GM18499 (cell line): ENCODE data around the gene VIPR2.
"Not testable (repeated sequence)": the region's sequence is repeated elsewhere in the genome, so short reads cannot be mapped to it uniquely, and the experiment has no call there.

Experiments
- ATAC-seq: cut with Tn5 transposase; IDR thresholded peaks from one replicate; pipeline ENCODE4 v1.9.1; 2021; ENCODE audit warnings: moderate number of reproducible peaks; ENCODE audit not compliant: insufficient read depth, unreplicated experiment

Gene VIPR2

DNA sequence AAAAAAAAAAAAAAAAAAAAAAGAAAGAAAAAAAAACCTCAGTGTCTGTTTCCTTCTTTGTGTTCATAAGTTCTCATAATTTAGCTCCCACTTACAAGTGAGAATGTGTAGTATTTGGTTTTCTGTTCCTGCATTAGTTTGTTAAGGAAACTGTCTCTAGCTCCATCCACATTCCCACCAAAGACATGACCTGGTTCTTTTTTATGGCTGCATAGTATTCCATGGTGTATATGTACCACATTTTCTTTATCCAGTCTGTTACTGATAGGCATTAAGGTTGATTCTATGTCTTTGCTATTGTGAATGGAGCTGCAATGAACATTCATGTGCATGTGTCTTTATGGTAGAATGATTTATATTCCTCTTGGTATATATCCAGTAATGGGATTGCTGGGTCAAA, 21.4 kb downstream of the VIPR2 start:
- ATAC-seq: not testable (repeated sequence)

DNA sequence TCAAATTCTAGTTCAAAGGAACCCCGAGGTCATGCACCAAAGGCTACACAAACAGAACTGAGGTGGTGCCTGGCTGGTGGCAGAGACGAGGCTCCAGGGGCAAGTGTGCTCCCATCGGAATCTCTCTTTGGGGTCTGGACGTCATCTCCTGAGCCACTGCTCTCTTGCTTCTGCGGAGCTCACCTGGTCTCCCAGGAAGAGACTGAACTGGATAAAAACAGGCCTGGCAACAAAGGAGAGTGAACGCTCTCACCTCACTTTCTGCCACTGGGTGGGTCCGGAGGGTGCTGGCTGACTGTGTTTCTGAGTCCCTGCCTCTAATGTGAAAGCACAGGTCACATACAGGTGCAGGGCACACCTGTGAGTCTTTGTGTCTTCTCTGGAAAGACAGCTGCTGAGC, 22.4 kb downstream of the VIPR2 start:
- ATAC-seq: no peak

DNA sequence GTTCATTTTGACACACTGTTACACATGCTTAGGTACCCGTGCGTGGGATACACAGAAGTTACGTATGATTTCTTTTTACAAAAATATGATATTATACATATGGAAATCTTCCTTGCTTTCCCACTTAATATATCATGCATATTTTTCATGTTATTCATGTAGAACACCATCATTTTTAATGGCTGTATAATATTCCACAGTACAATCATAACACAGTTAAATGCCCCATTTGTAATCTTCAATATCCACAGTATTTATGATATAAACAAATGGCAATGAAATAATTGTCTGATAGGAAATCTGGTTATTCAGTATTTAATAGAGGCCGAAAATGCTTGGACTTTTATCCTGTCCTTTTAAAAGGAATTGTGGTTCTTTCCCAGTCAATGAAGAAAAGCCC, 23.2 kb downstream of the VIPR2 start:
- no peak for ATAC-seq

DNA sequence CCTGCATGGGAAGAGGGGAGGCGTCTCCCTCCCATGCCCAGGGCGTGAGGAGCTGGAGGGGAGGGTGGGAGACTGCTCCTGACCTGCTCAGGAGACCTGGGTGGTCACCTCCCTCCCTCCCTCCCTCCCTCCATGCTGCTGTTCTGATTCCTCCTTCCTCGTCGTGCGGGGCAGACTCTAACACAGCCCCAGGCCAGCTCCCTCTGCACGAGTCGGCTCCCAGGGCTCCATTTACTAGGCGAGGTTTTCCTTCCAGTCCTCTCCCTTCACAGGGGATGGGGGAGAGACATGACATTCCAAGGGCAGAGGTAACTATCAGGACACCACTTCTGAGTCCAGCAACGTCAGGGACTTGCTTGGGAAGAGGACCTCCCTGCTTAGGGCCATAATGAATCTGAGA, 23.6 kb downstream of the VIPR2 start:
- no peak for ATAC-seq

DNA sequence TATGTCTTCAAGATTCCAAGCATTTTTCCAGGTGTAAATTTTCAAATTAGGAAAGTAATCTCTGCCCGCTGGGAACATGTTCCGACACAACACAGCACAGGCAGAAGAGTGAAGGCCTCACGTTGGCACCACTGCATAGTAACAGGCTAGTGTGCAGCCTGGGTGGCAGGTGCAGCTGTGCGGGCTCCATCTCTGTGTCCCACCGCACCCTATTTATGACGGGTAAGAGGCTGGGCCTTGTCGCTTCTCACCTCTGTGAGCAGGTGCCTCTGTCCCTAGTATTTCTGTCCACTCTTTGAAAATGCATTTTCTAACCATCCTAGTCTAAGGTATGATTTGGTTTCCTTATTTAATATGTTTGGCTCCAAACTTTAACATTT, 24.1 kb downstream of the VIPR2 start:
- no peak for ATAC-seq

DNA sequence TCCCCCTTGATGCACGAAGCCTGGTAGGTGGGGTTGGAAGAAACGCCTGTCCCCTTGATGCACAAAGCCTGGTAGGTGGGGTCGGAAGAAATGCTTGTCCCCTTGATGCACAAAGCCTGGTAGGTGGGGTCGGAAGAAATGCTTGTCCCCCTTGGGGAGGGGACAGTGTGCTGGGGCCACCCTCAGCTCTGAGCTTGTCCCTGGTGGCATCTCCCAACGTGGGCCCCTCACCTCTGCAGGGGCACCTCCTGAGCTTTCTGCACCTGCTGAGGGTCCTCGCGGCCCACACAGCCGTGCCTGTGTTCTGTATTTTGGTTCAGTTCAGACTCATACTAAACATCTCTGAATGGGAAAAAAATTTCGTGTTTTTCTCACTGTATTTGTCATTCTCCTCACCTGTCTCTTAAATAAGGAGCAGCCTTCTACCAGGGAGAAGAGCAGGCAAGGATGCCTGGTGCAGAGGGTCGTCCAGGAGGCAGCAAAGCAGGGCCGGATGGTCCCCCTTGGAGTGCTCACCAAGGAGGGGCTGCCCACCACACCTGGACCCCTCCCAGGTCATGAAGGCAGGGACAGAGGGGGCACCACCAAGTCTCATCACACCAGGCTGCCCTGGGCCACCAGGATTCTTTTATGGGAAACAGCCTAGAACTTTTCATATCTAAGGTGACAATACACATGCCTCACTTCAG, 24.7 kb downstream of the VIPR2 start:
- ATAC-seq: no peak

DNA sequence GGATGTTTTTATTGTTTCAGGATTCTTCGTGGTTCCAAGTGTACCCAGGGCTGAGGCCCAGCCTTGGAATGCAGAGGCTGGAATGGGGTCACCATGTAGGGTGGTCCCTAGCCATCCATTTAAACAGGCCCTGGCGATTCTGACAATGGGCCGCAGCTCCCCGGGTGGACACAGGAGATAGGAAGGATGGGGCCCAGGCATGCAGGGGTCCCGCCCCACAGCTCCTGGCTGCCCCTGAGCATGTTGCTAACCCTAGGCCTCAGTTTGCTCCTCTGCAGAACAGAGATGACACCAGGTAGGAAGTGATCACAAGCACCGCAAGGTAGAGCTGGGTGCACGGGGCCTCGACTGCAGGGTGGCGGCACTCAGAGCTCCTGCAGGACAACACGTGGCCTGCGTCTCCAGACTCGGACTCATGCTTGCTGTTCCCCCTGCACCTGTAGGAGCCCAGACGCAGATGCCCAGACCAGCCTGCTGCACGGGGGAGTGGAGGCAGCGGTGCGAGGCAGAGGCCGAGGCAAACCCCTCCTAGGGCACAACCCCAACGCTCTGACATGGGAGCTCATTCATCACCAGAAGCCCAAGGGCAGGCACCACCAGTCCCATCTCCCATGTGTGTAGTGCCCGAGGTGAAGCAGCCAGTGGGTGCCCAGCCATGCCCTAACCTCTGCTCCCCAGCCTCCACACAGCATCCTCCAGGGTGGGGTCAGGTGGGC, 25.5 kb downstream of the VIPR2 start:
- no peak for ATAC-seq

DNA sequence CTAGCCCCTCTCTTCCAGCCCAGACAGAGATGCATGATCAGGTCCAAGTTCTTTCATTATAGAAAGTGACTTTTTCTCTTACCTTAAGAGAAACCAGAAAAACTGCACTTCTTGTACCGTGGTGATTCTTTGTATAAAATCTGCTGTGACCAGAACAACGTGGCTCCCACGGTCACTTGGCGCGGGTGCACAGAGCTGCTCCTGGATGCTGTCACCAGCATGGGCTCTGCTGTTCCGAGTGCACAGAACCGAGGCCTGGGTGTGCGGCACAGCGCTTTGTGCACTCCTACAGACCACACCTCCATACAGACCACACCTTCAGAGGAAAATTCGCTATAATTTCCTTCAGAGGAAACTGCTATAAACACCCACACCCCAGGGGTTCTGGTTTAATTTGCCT, 26.0 kb downstream of the VIPR2 start:
- no peak for ATAC-seq

DNA sequence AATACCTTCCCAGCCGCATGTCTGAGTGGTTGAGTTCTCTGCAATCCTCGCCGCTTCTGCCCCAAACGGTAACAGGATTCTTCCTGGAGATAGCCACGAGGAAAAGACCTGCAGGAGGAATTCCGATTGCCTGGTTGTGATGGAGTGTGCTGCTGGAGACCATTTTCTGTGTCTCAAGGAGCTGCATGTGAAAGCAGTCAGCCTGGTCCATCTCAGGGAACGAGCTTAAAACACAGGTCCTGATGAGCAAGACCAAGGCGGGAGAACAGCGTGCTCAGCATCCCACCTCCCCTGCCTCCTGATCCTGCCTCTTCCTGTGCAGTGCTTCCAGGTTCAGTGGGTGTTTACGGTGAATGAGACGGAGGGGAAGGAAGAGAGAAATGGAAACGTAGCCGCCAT, 26.5 kb downstream of the VIPR2 start:
- ATAC-seq: no peak

DNA sequence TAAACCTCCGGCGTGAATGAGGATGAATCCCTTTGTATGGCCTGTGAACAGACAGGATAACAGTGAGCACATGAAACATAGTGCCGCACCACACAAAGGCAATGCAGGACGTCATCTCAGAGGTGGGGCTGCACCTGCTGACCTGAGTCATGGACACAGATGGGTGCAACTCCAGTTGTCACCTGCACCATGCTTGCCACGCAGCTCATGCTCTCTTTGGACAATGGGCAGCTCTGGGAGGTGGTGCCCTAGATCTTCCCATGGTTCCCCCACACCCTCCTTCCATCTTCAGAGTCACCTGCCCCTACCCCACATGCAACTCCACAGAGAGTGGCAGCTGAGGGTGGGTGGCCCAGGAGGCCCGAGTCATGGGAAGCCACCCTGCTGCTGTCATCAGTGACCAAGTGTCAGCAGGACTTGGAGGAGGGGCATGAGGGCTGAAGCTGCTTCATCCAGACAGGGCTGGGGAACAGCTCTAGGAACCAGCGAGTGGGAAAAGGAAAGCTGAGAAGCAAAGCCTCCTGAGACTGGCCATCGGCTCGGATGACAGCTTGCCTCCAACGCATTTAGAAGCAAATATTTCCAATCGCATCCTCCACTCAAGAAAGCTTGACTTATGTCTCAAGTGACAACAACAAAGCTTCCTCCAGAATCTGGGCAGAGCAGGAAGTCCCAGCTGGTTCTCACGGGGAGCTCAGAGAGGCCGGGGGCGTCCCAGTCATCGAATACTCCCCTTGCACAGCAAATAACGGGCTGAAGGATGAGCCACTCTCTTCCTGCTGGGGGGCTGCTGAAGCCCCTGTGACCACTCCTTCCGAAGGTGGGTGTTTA, 27.1 kb downstream of the VIPR2 start:
- ATAC-seq: no peak

DNA sequence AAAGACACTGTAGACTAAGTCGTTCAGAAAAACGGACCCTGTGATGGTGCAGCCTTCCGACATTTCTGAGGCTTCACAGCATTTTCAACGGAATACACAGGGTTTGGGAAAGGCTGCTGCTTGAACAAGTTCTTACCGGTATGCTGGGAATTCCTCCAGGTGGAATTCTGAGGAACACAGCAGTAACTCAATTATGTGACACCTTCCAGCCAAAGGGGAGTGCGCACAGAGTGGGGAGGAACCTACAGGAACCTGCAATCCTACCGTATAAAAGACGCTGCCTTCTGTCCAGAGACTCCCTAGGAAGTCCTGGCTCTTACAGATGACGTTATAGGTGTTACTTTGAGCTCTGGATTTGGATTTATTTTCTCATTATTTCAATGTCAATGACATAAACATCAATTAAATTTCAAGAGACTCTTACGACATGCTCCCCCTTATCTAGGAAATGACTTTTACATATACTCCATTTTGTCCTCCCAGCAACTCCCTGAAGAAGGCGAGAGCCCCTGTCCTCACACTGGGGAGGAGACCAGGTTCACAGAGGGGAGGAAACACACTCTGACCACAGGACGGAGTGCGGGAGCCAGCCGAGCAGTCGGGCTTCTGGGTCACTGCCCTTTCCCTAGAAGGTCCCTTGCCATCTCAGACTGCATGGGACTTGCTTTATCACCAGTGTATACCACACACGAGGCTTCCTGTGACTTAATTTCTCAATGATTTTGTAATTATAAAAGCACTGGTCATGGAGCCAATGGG, 27.9 kb downstream of the VIPR2 start:
- ATAC-seq: no peak

DNA sequence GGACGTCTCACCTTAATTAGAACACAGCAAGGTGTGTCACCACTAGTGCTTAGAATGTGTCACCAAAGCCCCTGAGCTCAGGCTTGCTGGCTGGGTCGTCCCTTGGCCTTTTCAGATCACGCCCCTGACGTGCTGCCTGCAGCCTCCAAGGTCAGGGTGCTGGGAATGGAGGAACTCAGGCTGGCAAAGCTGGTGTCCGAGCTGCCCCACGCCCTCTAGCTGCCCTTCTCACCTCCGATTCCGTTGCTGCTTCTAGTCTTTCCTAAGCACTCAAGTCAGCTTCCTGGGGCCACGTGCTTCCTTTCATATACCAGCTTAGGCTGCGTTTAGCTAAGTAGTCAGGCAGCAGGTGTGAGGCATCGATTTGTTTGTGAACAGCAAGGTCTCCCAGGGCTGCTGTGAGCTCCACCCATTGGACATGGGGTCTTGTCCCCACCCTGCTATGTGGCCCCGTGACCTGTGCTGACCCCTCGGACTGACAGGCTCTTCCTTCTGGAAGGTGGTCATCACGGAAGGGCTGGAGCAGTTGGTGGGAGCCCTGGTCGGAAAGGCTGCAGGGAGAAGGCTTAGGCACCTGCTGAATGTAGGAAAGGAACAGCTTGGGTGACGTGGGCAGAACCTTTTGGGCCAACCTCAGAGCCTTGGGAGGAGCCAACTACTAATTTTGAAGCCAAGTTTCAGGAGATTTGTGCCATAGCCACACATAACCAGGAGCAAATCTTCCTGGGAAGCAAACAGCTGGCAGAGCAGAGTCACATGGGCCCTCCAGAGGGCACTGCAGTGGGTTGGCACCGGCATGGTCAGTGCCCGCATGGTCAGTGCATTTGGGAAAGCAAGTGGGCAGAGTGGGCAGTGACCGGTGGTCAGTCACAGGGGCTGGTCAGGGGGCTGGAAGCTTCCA, 28.8 kb downstream of the VIPR2 start:
- ATAC-seq: no peak

DNA sequence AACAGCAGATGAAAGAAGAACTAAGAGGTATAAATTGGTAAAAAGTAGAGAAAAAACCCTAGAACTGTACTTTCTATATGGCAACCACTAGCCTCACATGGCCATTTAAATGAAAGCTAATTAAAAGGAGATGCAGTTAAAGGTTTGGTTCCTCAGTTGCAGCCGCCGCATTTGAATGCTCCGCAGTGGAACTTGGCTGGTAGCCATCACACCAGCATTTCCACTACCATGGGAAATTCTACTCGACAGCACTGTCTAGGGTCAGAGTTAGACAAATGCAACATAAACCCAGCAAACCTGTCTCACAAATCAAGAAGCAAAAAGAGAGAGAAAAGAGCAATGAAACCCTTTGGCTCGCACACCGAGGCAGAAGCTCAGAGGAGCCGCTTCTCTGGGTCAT, 29.7 kb downstream of the VIPR2 start:
- no peak for ATAC-seq

DNA sequence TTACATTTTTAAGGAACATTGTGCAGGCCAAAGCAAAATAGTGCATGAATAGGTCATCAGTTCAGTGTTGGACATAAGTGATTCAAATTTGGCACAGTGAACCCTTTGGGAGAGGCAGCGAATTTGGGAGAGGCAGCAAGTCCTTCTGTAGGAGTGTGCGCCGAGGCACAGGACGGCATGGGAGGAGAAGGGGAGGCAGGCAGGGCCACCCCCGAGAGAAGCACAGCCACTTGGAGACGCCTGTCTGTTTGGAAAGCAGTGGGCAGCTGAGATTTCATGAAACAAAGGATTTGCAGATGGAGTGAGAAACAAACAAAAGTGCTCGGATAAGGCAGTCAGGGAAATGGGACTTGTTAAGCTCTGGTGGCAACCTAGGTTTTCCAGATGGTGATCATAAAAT, 30.6 kb downstream of the VIPR2 start:
- no peak for ATAC-seq

DNA sequence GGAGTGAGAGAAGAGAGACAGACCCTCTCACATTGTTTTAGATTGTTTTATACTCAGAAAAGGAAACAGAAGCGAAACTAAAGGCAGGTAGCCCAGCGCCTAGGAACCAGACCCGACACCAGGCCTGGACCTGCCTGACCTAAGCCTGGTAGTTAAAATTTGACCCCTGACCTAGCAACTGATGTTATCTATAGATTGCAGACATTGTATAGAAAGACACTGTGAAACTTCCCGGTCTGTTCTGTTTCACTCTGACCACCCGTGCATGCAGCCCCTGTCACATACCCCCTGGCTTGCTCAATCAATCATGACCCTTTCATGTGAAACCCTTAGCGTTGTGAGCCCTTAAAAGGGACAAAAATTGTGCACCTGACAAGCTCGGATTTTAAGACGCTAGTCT, 31.6 kb downstream of the VIPR2 start:
- ATAC-seq: no peak

DNA sequence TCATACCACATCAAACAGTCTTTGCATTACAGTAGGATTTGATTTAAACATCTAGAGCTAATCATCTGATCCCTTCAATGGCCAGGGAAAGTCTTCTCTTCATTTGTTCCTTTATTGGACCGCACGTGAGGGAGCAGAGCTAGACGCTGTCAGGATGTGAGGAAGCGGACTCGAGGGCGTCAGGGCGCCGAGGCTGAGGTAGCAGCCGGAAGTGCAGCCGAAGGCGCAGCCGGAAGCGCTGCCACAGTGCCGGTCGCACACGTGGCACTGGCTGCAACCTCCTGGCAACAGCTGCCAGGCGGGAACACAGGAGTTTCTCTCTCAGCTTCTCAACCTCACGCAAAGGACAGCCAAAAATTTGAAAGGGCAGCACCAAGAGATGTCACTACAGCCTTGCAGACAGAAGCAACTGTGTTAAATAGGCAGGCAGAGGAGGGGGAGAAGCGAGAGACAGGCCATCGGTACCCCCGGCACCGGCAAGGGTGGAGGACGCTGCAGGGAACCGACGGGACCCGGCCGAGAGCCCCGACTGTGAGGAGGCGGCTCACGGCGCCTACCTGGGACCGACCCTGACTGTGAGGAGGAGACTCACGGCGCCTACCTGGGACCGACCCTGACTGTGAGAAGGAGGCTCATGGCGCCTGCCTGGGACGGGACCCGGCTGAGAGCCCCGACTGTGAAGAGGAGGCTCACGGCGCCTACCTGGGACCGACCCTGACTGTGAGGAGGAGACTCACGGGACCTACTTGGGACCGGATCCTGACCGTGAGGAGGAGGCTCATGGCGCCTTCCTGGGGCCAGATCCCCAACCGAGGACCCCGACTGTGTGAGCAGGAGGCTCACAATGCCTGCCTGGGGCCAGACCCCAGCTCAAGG, 32.3 kb downstream of the VIPR2 start:
- ATAC-seq: no peak

DNA sequence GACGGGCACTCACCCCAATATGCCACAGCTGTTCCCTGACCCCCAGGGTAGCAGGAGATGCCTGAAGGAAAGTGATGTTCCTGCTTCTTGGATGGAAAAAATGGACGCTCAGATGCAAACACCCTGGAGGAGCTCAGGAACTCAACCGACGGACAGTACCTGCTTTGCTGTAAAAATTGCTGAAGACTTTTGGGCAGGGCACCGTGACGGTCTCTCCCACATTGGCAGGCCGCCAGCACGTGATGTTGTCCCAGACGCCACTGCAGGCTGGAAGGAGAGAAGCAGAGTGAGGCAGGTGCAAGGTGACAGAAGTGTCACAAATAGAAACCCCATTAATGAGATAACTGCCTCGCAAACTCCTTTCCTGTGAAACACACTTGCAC, 35.0 kb downstream of the VIPR2 start:
- no peak for ATAC-seq

DNA sequence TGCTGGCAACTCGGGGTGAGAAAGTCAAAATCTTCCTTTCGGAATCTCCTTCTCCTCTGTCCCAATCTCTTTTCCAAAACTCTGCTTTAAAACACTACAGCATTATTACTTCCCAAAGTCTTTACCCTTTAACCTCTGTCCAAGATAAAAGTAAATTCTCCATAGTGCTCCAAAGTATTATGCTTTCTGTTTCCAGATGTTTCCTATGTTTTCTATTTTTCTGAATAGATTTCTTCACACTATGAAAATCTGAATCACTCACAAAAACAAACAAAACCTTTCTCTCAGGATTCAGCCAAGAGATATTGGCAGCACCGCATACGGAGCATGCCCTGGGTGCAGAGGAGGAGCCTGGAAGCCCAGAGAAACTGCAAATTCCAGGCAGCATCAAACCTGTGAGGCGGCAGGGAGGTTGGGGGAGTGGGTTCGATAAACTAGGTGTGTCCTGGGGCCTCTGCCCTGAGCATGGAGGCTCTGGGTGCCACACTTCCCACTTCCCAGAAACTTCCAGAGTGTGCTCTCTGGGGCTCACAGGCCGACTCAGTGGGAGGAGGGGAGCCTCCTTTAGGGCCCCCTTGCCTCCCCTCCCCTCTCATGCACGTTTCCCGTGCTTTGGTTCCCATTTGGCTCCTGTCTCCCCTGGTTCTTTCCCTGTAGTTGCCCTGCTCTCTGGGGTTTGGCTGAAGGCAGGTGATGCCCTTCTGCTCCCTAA, 35.6 kb downstream of the VIPR2 start:
- no peak for ATAC-seq
